ENCODE data around the gene THSD7A. TPM values are rescaled to one million over a fixed set of nuclear protein-coding genes. Genes with fewer than 3 reads are reported as not detected.

THSD7A gene
- polyA plus RNA-seq, 1 donor (not counting 4 experiments of a cell fraction or from before 2014, with no cell fraction given) = not detected

- Histone ChIP-seq H3K27me3 (ENCODE audit: control insufficient read depth, extremely low read depth, insufficient read depth, low read length) (no peaks in the 10 kb centered on the region), H3K4me2 (ENCODE audit: control insufficient read depth, extremely low read depth, insufficient read depth, low read depth, low read length) (no peak overlapping the region), H3K4me1 (ENCODE audit: control insufficient read depth, extremely low read depth, insufficient read depth, low read length) (no peaks in the 10 kb centered on the region), H3K9ac (ENCODE audit: control insufficient read depth, extremely low read depth, insufficient read depth, low read length) (no peak overlapping the region), H3K36me3 (ENCODE audit: control insufficient read depth in 2 of 2, extremely low read depth in 1 of 2, insufficient read depth in 2 of 2, low read length in 2 of 2) (no peaks in the 10 kb centered on the region), H3K9me3 (ENCODE audit: control insufficient read depth, low read depth, low read length) (no peaks in the 10 kb centered on the region), H3K79me2 (ENCODE audit: control insufficient read depth, insufficient read depth, low read length) (no peaks in the 10 kb centered on the region), H3K9me1 (ENCODE audit: control insufficient read depth, extremely low read depth, insufficient read depth, low read length) (no peaks in the 10 kb centered on the region), H3K4me3 (ENCODE audit: control insufficient read depth in 2 of 3, extremely low read depth in 1 of 3, insufficient read depth in 2 of 3, low read depth in 1 of 3, low read length in 3 of 3) (no peak overlapping the region), H4K20me1 (ENCODE audit: control insufficient read depth, extremely low read depth, insufficient read depth, low read length) (no peaks in the 10 kb centered on the region), H3K27ac (ENCODE audit: control insufficient read depth, insufficient read depth, low read length) (no peak overlapping the region), H2AFZ (ENCODE audit: control insufficient read depth, low read length) (no peak overlapping the region)
- TF ChIP-seq, protein P1, sequence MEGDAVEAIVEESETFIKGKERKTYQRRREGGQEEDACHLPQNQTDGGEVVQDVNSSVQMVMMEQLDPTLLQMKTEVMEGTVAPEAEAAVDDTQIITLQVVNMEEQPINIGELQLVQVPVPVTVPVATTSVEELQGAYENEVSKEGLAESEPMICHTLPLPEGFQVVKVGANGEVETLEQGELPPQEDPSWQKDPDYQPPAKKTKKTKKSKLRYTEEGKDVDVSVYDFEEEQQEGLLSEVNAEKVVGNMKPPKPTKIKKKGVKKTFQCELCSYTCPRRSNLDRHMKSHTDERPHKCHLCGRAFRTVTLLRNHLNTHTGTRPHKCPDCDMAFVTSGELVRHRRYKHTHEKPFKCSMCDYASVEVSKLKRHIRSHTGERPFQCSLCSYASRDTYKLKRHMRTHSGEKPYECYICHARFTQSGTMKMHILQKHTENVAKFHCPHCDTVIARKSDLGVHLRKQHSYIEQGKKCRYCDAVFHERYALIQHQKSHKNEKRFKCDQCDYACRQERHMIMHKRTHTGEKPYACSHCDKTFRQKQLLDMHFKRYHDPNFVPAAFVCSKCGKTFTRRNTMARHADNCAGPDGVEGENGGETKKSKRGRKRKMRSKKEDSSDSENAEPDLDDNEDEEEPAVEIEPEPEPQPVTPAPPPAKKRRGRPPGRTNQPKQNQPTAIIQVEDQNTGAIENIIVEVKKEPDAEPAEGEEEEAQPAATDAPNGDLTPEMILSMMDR (optimal IDR thresholded peaks at IDR 0.05 in 1 of 3, IDR thresholded peaks at IDR 0.05 in 1 of 3, conservative IDR thresholded peaks at IDR 0.05 in 1 of 3; ENCODE audit: extremely low read depth in 1 of 3, insufficient read depth in 2 of 3, low read length in 3 of 3) = no peak
- no peak for TF ChIP-seq EZH2 (IDR thresholded peaks at IDR 0.05; ENCODE audit: low read length)
- DNase-seq (ENCODE audit: low read depth, low spot score) = no peak
- FAIRE-seq = no peak
- dilution Hi-C loops (cut with MboI; ENCODE audit: extremely low pct_ligation_motif_present, low sequenced_read_pairs) = no loop called here
These were observed 242.7 kb downstream of the THSD7A start for GRCh38 chr7:11589251-11589650.

DNA sequence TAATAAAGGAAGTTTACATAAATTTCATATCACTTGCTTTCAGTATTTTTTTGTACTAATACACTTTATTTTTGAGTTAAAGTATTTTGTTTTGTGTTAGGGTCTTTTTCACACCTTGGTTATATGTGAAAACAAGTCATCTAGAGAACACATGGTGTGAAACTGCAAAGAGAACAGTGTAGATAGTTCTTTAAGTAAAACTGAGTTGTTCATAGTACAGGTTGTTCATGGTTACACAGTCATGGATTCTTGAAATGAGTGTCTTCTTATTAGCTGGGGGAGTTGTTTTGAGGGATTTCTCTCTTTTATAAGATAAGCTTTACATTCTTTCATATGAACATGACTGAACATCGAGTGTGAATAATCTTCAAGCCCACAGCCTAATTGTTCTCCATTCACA, 244.2 kb downstream of the THSD7A start:
- no peak overlapping the region for H3K27ac ChIP-seq (ENCODE audit: control insufficient read depth, insufficient read depth, low read length)
- dilution Hi-C loops (cut with MboI; ENCODE audit: extremely low pct_ligation_motif_present, low sequenced_read_pairs) = no loop called here
- H3K79me2 ChIP-seq (ENCODE audit: control insufficient read depth, insufficient read depth, low read length) = no peaks in the 10 kb centered on the region
- H3K4me2 ChIP-seq (ENCODE audit: control insufficient read depth, extremely low read depth, insufficient read depth, low read depth, low read length) = no peak overlapping the region
- no peak overlapping the region for H3K4me3 ChIP-seq (ENCODE audit: control insufficient read depth in 2 of 3, extremely low read depth in 1 of 3, insufficient read depth in 2 of 3, low read depth in 1 of 3, low read length in 3 of 3)
- H3K4me1 ChIP-seq (ENCODE audit: control insufficient read depth, extremely low read depth, insufficient read depth, low read length) = no peaks in the 10 kb centered on the region
- no peak for FAIRE-seq
- TF ChIP-seq EZH2 (IDR thresholded peaks at IDR 0.05; ENCODE audit: low read length) = no peak
- TF ChIP-seq, protein P1 (optimal IDR thresholded peaks at IDR 0.05 in 1 of 3, IDR thresholded peaks at IDR 0.05 in 1 of 3, conservative IDR thresholded peaks at IDR 0.05 in 1 of 3; ENCODE audit: extremely low read depth in 1 of 3, insufficient read depth in 2 of 3, low read length in 3 of 3) = no peak
- H2AFZ ChIP-seq (ENCODE audit: control insufficient read depth, low read length) = no peak overlapping the region
- H3K9ac ChIP-seq (ENCODE audit: control insufficient read depth, extremely low read depth, insufficient read depth, low read length) = no peak overlapping the region
- H3K9me3 ChIP-seq (ENCODE audit: control insufficient read depth, low read depth, low read length) = no peaks in the 10 kb centered on the region
- DNase-seq (ENCODE audit: low read depth, low spot score) = no peak
- H3K9me1 ChIP-seq (ENCODE audit: control insufficient read depth, extremely low read depth, insufficient read depth, low read length) = no peaks in the 10 kb centered on the region
- H3K27me3 ChIP-seq (ENCODE audit: control insufficient read depth, extremely low read depth, insufficient read depth, low read length) = no peaks in the 10 kb centered on the region
- H4K20me1 ChIP-seq (ENCODE audit: control insufficient read depth, extremely low read depth, insufficient read depth, low read length) = no peaks in the 10 kb centered on the region
- H3K36me3 ChIP-seq (ENCODE audit: control insufficient read depth in 2 of 2, extremely low read depth in 1 of 2, insufficient read depth in 2 of 2, low read length in 2 of 2) = no peaks in the 10 kb centered on the region

Data from keratinocyte (primary cell).